Sigmoid colon (tissue), 7 donors: ENCODE measurements around the gene FBXO42. TPM values are rescaled to one million over a fixed set of nuclear protein-coding genes. Genes with fewer than 3 reads are reported as not detected.
A peak's percentile ranks its signal among the peaks of the same experiment; 100 is the strongest.
"Not testable (repeated sequence)": the region's sequence is repeated elsewhere in the genome, so short reads cannot be mapped to it uniquely, and the experiment has no call there.

Experiments
- DNase-seq: peaks from one replicate; pipeline ENCODE4 v3.0.0-alpha.2; 2019
- H3K27ac ChIP-seq, 4 donors: fragments of 200-600 bp; sonication (generic); one replicate each; pipeline ENCODE4 v1.5.1; 2016 to 2019; ENCODE audit warnings: mild to moderate bottlenecking in 1 of 4
- H3K27me3 ChIP-seq, 3 donors: fragments of 200-600 bp; sonication (generic); one replicate each; pipeline ENCODE4 v1.5.1; 2019; ENCODE audit warnings: mild to moderate bottlenecking in 1 of 3
- H3K36me3 ChIP-seq, 4 donors: fragments of 200-600 bp; sonication (generic); one replicate each; pipeline ENCODE4 v1.5.1; 2016 to 2019
- H3K4me1 ChIP-seq, 4 donors: fragments of 200-600 bp; sonication (generic); one replicate each; pipeline ENCODE4 v1.5.1; 2017 to 2019
- H3K4me3 ChIP-seq, 4 donors: fragments of 200-600 bp; sonication (generic); one replicate each; pipeline ENCODE4 v1.5.1; 2017 to 2019; ENCODE audit warnings: mild to moderate bottlenecking in 2 of 4, moderate library complexity in 1 of 4
- H3K9me3 ChIP-seq, 4 donors: fragments of 200-600 bp in 3 of 4; sonication (generic) in 3 of 4; one replicate each; pipeline versions ENCODE4 v1.5.1 to v1.6.1; 2013 to 2019
- EP300 ChIP-seq, 4 donors: sonication (generic); formaldehyde crosslinking; IDR thresholded peaks; one replicate each; pipeline ENCODE4 v1.6.1; 2017; ENCODE audit warnings: antibody characterized with exemption in 4 of 4
- POLR2A ChIP-seq, 2 donors: fragments of 450-650 bp; IDR thresholded peaks; one replicate each; pipeline ENCODE4 v1.6.1; 2016; ENCODE audit warnings: antibody characterized with exemption in 2 of 2, mild to moderate bottlenecking in 2 of 2, moderate library complexity in 2 of 2
- POLR2AphosphoS5 ChIP-seq, 4 donors: sonication (generic); formaldehyde crosslinking; IDR thresholded peaks; one replicate each; pipeline ENCODE4 v1.6.1; 2017; ENCODE audit warnings: antibody characterized with exemption in 4 of 4
- WGBS, 2 donors: extraction: QIAGEN DNeasy Blood & Tissue Kit; methylation state at CpG; one replicate each; pipeline ENCODE4 v1.1.7; 2013; 5-methylcytosine and 5-hydroxymethylcytosine counted together
- intact Hi-C: fragments of 100-400 bp; cut with DNase I; formaldehyde crosslinking; loops from one replicate; pipeline ENCODE4 v1.15.1; 2023
- polyA plus RNA-seq, 3 donors: library from polyadenylated mRNA; stranded (reverse); fragments of 200-250 nt; gene quantifications; one replicate each; pipeline ENCODE4 v1.2.3, GENCODE V29; 2013
- total RNA-seq, 4 donors: library from RNA; depleted of rRNA; stranded (reverse); fragments of >200 nt; gene quantifications; one replicate each; pipeline ENCODE4 v1.1.0, GENCODE V29; 2016
- TF ChIP-seq, protein P1 (sequence below), 4 experiments: fragments of 450-650 bp in 3 of 4; fragments of 200-600 bp in 1 of 4; IDR thresholded peaks; one replicate each; pipeline ENCODE4 v1.5.1; 2016 to 2019; ENCODE audit warnings: antibody characterized with exemption in 4 of 4, mild to moderate bottlenecking in 3 of 4, moderate library complexity in 2 of 4
- donor health status: healthy with polysubstance abuse.
- donor health status: Bipolar disorder and iron deficiency.
- donor health status: healthy.

Gene FBXO42
- total and polyA plus RNA-seq, 7 donors, result 8.8 to 29.6 (median 16.6) TPM

DNA sequence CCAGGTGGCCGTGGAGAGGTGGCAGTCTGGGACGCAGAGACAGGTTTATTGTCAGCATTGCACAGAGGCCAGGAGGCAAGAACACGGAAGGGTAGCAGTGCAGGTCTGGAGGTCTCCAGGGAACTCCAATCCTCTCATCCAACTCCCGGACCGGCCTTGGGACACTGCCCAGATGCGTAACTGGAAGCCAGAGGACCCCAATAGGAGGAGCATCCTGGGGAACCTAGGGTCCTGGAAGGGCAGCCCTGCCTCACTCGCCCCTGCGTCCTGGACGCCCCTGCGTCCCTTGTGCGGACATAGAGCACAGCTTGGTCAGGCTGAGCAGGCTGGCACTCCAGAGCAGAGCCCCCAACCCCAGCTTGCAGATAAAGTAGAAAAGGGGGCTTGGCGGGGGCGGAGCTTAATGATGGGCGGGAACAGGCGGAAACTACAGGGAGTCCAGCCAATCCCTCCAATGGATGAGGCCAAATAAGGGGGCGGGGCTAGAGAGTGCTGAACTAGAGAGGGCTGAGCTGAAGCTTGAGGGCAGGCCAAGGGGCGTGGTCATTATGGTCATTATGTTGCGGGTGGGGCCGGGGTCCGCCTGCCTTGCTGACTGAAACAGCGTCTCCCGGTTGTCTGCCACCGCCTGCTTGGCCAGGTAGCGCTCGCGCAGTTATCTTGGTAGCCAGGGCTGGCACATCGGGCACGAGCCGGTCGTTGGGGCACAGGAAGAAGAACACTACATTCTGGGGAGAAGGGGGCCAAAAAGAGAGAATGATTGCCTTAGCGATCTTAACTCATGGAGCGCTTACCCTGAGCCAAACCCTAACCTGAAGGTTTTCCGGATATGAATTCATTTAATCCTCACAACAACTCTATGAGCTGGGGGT is 136.2 kb downstream of the FBXO42 start:
- H3K27me3 ChIP-seq, result no peaks in the 10 kb centered on the region
- H3K9me3 ChIP-seq, result no peaks in the 10 kb centered on the region
- no peaks in the 10 kb centered on the region for H3K36me3 ChIP-seq
- peaks cover 0 to 19% (median 17%) of the 10 kb centered on the region in 4 donors for H3K4me1 ChIP-seq
- TF ChIP-seq POLR2AphosphoS5 (IDR thresholded peaks at IDR 0.05) (peak in 1 of 4 donors; percentile 28), POLR2A (IDR thresholded peaks at IDR 0.05) (peak in 1 of 2 donors; percentile 63), EP300 (IDR thresholded peaks at IDR 0.05) (no peak)
- TF ChIP-seq, protein P1, sequence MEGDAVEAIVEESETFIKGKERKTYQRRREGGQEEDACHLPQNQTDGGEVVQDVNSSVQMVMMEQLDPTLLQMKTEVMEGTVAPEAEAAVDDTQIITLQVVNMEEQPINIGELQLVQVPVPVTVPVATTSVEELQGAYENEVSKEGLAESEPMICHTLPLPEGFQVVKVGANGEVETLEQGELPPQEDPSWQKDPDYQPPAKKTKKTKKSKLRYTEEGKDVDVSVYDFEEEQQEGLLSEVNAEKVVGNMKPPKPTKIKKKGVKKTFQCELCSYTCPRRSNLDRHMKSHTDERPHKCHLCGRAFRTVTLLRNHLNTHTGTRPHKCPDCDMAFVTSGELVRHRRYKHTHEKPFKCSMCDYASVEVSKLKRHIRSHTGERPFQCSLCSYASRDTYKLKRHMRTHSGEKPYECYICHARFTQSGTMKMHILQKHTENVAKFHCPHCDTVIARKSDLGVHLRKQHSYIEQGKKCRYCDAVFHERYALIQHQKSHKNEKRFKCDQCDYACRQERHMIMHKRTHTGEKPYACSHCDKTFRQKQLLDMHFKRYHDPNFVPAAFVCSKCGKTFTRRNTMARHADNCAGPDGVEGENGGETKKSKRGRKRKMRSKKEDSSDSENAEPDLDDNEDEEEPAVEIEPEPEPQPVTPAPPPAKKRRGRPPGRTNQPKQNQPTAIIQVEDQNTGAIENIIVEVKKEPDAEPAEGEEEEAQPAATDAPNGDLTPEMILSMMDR (IDR thresholded peaks at IDR 0.05), result no peak
- peak overlapping the region; percentile 30 to 52 (median 46) for H3K4me3 ChIP-seq
- 16 to 17% methylated on average over 33 of the region's 33 CpGs for WGBS, 2 donors
- intact Hi-C loops, result no loop called here
- DNase-seq, result peak; percentile 90
- H3K27ac ChIP-seq, result peak overlapping the region in 3 of 4 donors; percentile 64 to 66 (median 66)

GRCh38 chr1:16215240-16215639 is 137.0 kb downstream of the FBXO42 start:
- H3K27me3 ChIP-seq, H3K9me3 ChIP-seq, DNase-seq, H3K27ac ChIP-seq, intact Hi-C loops, H3K36me3 ChIP-seq, H3K4me3 ChIP-seq: not testable (repeated sequence)
- peaks cover 0 to 19% (median 17%) of the 10 kb centered on the region in 4 donors for H3K4me1 ChIP-seq
- WGBS, 2 donors, result 91 to 92% methylated on average over 14 of the region's 14 CpGs

GRCh38 chr1:16213544-16213943 is 138.7 kb downstream of the FBXO42 start:
- H3K4me3 ChIP-seq, intact Hi-C loops, H3K9me3 ChIP-seq, H3K27ac ChIP-seq, H3K36me3 ChIP-seq, H3K27me3 ChIP-seq, DNase-seq: not testable (repeated sequence)
- H3K4me1 ChIP-seq, result peaks cover 0 to 19% (median 17%) of the 10 kb centered on the region in 4 donors
- 92% methylated on average over 3 of the region's 3 CpGs for WGBS, 2 donors

- 51 to 73% methylated on average over 3 of the region's 3 CpGs for WGBS, 2 donors
- Histone ChIP-seq H3K4me1 (peaks cover 0 to 19% (median 15%) of the 10 kb centered on the region in 4 donors), H3K9me3 (no peaks in the 10 kb centered on the region), H3K27ac (no peak overlapping the region), H3K27me3 (no peaks in the 10 kb centered on the region), H3K4me3 (no peak overlapping the region), H3K36me3 (no peaks in the 10 kb centered on the region)
- TF ChIP-seq EP300 (IDR thresholded peaks at IDR 0.05) (no peak), POLR2AphosphoS5 (IDR thresholded peaks at IDR 0.05) (no peak), POLR2A (IDR thresholded peaks at IDR 0.05) (no peak)
- TF ChIP-seq, protein P1 (IDR thresholded peaks at IDR 0.05), result no peak
- intact Hi-C loops, result no loop called here
- DNase-seq, result no peak
Measured at GRCh38 chr1:16213013-16213412, 139.3 kb downstream of the FBXO42 start.

- Histone ChIP-seq H3K4me3 (no peak within 1 kb of the TSS), H3K27ac (no peak within 1 kb of the TSS)
Measured at GRCh38 chr1:16212251-16212961, 139.9 kb downstream of the FBXO42 start, which contains the start of gene ARHGEF19. Gene ARHGEF19 (minus strand): TSS chr1:16212652. CDS start chr1:16209054, 3,598 bp downstream.

More at GRCh38 chr1:16212251-16212961, 139.9 kb downstream of the FBXO42 start, which contains the start of gene ARHGEF19:
- DNase-seq, result no peak
- 10 to 49% methylated on average over 14 of the region's 14 CpGs for WGBS, 2 donors
- Histone ChIP-seq H3K27me3 (no peaks in the 10 kb centered on the region), H3K4me1 (peaks cover 0 to 18% (median 13%) of the 10 kb centered on the region in 4 donors), H3K36me3 (no peaks in the 10 kb centered on the region), H3K9me3 (no peaks in the 10 kb centered on the region)
- no peak for TF ChIP-seq EP300 (IDR thresholded peaks at IDR 0.05)
- TF ChIP-seq POLR2AphosphoS5 (IDR thresholded peaks at IDR 0.05), result no peak
- TF ChIP-seq, protein P1 (IDR thresholded peaks at IDR 0.05), result no peak
- TF ChIP-seq POLR2A (IDR thresholded peaks at IDR 0.05), result no peak
- intact Hi-C loops, result no loop called here
